Bladder microvascular endothelial cell (primary cell): Measurements from ENCODE around the gene RBM45. TPM values are rescaled to one million over a fixed set of nuclear protein-coding genes. Genes with fewer than 3 reads are reported as not detected.

ENCODE experiments used
- total RNA-seq: library from RNA; depleted of rRNA; stranded (reverse); fragments of >200 nt; gene quantifications from 2 replicates; pipeline ENCODE4 v1.2.3, GENCODE V29; 2014

Gene RBM45, protein sequence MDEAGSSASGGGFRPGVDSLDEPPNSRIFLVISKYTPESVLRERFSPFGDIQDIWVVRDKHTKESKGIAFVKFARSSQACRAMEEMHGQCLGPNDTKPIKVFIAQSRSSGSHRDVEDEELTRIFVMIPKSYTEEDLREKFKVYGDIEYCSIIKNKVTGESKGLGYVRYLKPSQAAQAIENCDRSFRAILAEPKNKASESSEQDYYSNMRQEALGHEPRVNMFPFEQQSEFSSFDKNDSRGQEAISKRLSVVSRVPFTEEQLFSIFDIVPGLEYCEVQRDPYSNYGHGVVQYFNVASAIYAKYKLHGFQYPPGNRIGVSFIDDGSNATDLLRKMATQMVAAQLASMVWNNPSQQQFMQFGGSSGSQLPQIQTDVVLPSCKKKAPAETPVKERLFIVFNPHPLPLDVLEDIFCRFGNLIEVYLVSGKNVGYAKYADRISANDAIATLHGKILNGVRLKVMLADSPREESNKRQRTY
- 18.1 and 28.3 TPM in 2 replicates for total RNA-seq

DNA sequence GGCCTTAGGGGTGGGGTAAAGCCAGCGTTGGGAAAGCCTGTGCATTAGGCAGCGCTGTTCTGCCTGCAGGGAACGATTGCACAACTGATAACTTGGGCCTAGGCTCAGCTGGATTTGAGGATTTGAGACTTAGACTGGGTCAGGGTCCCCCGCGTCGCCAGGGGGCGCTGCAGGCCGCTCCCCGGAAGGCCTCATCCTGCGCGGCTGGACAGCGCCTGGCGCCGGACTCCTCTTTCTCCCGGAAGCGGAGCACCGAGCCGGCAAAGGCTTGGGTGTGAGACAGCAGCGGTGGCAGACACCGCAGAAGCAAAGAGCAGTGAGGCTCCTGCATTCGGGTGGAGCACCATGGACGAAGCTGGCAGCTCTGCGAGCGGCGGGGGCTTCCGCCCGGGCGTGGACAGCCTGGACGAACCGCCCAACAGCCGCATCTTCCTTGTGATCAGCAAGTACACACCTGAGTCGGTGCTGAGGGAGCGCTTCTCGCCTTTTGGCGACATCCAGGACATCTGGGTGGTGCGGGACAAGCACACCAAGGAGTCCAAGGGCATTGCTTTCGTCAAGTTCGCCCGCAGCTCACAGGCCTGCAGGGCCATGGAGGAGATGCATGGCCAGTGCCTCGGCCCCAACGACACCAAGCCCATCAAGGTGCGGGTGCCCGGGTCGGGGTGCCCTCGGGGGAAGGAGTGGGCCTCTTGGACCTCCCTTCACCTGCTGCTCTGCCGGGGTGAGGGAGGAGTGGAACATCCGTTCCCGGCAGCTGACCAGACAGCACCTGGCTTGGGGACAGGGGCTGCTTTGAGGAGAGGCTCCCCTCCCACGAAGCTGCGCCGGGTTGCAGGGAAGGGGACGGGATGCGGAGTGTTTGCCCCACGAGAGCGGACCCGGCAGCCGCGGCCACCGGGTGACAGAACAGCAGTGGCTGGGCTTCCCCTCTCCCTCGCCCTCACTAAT lies at the start of gene RBM45:
TSS of gene RBM45 (plus strand) at position 236 of the 951 bp plus-strand sequence. CDS start at position 346, 110 bp downstream.

DNA sequence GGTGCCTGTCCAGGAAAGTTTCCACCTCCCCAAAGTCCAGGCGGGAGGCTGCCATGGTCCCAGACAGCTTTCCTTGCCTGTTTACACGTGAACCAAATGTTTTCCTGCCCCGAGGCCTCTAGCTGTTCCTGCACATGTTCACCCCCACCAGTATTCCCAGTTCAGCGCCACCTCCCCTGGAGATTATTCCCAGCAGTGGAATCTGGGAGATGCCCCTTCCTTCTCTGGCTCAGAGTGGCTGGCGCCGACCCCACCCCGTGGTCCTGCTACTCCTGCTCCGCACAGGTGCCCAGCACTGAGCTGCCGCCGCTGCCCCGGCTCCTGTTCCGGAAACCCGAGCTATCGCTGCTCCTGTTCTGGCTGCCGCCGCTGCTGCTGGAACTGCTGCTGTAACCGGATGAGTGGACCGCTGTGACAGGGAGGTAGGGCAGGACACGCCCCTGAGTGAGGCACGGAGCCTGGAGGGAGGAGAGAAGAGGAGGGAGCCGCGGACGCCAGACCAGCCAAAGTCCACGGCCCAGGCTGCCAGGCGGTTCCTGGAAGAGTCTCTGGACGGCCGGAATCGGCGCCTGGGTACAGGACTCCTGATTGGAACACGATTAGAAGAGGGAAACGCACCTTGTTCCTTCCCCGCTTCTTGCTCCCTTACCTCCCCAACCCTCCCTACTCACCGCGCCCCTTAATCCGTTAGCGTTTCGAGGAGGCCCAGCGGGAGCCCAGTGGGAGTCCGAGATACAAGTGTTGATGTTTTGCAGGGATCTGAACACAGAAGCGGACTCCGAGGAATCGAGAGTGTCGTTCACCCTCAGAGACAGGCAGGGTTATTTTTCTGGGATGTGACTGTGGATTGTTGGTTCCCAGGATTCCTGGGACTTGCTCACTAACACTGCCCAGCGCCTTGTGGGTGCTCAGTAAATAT lies 39.6 kb upstream of the RBM45 start, which contains the start of gene PDE11A:
TSS of gene PDE11A (minus strand) at position 395 of the 919 bp plus-strand sequence. CDS start at position 55, 340 bp downstream.

Other genes with a start within 250 kb of the RBM45 start
- under 0.01 TPM in 2 replicates for gene PDE11A, start 39.7 kb upstream of the RBM45 start, total RNA-seq
- gene OSBPL6, start 82.1 kb downstream of the RBM45 start, total RNA-seq: 0.65 and 13.4 TPM in 2 replicates